Stimulated activated naive B cell treated with anti-CD40 and anti-IgM and Interleukin-4, amounts not matched to agents 10 μg/mL and 1 μg/mL and 100 μg/mL, for 72 hours (primary cell): ENCODE data around the gene CDCA7L.
"Not testable (repeated sequence)": the region's sequence is repeated elsewhere in the genome, so short reads cannot be mapped to it uniquely, and the experiment has no call there.

Source experiments
- ATAC-seq, 2 donors: fragments of 150-1000 bp; cut with Tn5 transposase; replicated peaks; 2 replicates each; pipeline ENCODE4 v1.10.0; 2021; ENCODE audit warnings: moderate library complexity in 1 of 2
- DNase-seq: peaks from one replicate; pipeline ENCODE4 v3.0.0; 2021
- H3K27ac Mint-ChIP-seq: one replicate; pipeline ENCODE4 v1.8.0; 2022; ENCODE audit warnings: mild to moderate bottlenecking, mixed read lengths
- H3K27me3 Mint-ChIP-seq, 2 donors: one replicate each; pipeline ENCODE4 v1.8.0; 2022; ENCODE audit warnings: mixed read lengths in 2 of 2
- H3K36me3 Mint-ChIP-seq, 2 donors: one replicate each; pipeline ENCODE4 v1.8.0; 2022; ENCODE audit warnings: mixed read lengths in 2 of 2, mild to moderate bottlenecking in 1 of 2
- H3K4me1 Mint-ChIP-seq, 2 donors: one replicate each; pipeline ENCODE4 v1.8.0; 2022; ENCODE audit warnings: mixed read lengths in 2 of 2, mild to moderate bottlenecking in 1 of 2
- H3K4me3 Mint-ChIP-seq, 2 donors: one replicate each; pipeline ENCODE4 v1.8.0; 2022; ENCODE audit warnings: mild to moderate bottlenecking in 2 of 2, mixed read lengths in 2 of 2, moderate library complexity in 1 of 2
- H3K9me3 Mint-ChIP-seq, 2 donors: one replicate each; pipeline ENCODE4 v1.8.0; 2022; ENCODE audit warnings: mixed read lengths in 2 of 2, mild to moderate bottlenecking in 1 of 2

CDCA7L gene

GRCh38 chr7:21867816-21868575 lies 77.7 kb downstream of the CDCA7L start:
- H3K4me3 Mint-ChIP-seq = no peak overlapping the region
- ATAC-seq = no peak
- H3K9me3 Mint-ChIP-seq = no peaks in the 10 kb centered on the region
- H3K27ac Mint-ChIP-seq = no peak overlapping the region
- peaks cover 1 to 13% of the 10 kb centered on the region in 2 donors for H3K4me1 Mint-ChIP-seq
- peaks cover 0 to 7% of the 10 kb centered on the region in 2 donors for H3K36me3 Mint-ChIP-seq
- H3K27me3 Mint-ChIP-seq = no peaks in the 10 kb centered on the region
- DNase-seq = no peak

GRCh38 chr7:21867226-21867625 lies 78.5 kb downstream of the CDCA7L start:
- ATAC-seq (no peak), DNase-seq (no peak)
- Mint-ChIP-seq H3K36me3 (peaks cover 0 to 3% of the 10 kb centered on the region in 2 donors), H3K9me3 (no peaks in the 10 kb centered on the region), H3K27me3 (no peaks in the 10 kb centered on the region), H3K4me1 (peaks cover 1 to 13% of the 10 kb centered on the region in 2 donors), H3K4me3 (no peak overlapping the region), H3K27ac (no peak overlapping the region)

- DNase-seq (no peak), ATAC-seq (no peak)
- Mint-ChIP-seq H3K9me3 (no peaks in the 10 kb centered on the region), H3K27me3 (no peaks in the 10 kb centered on the region), H3K36me3 (peaks cover 0 to 3% of the 10 kb centered on the region in 2 donors), H3K27ac (no peak overlapping the region), H3K4me1 (peaks cover 1 to 13% of the 10 kb centered on the region in 2 donors), H3K4me3 (no peak overlapping the region)
Observed at GRCh38 chr7:21866731-21867130, 79.0 kb downstream of the CDCA7L start.

GRCh38 chr7:21865631-21866204 lies 80.0 kb downstream of the CDCA7L start:
- H3K36me3 Mint-ChIP-seq, DNase-seq: not testable (repeated sequence)

GRCh38 chr7:21851559-21851967 lies 94.1 kb downstream of the CDCA7L start:
- peaks cover 4% of the 10 kb centered on the region in 2 donors for H3K36me3 Mint-ChIP-seq
- ATAC-seq (no peak), DNase-seq (no peak)
- peaks cover 2 to 4% of the 10 kb centered on the region in 2 donors for H3K9me3 Mint-ChIP-seq
- H3K4me3 Mint-ChIP-seq = no peak overlapping the region
- no peaks in the 10 kb centered on the region for H3K27me3 Mint-ChIP-seq
- peaks cover 3 to 11% of the 10 kb centered on the region in 2 donors for H3K4me1 Mint-ChIP-seq
- H3K27ac Mint-ChIP-seq = no peak overlapping the region

More at GRCh38 chr7:21865631-21866204, 80.0 kb downstream of the CDCA7L start:
- peaks cover 1 to 13% of the 10 kb centered on the region in 2 donors for H3K4me1 Mint-ChIP-seq
- not testable (repeated sequence) for H3K9me3 Mint-ChIP-seq, H3K4me3 Mint-ChIP-seq, ATAC-seq, H3K27ac Mint-ChIP-seq, H3K27me3 Mint-ChIP-seq
